MM.1S (cell line): ENCODE results near the gene MXI1.

Experiments
- DNase-seq: peaks from one replicate; pipeline ENCODE4 v3.0.0-alpha.2; 2015
- H2AFZ ChIP-seq: fragments of 300-600 bp; sonication (generic); 2 replicates; pipeline ENCODE4 v1.6.0; 2016; ENCODE audit warnings: antibody characterized with exemption, low read length
- H3F3A ChIP-seq: fragments of 300-600 bp; sonication (generic); 2 replicates; pipeline ENCODE4 v1.6.1; 2016; ENCODE audit warnings: mild to moderate bottlenecking, antibody characterized with exemption, low read length, moderate library complexity, mixed read lengths; ENCODE audit not compliant: insufficient read depth
- H3K27ac ChIP-seq: fragments of 300-600 bp; sonication (generic); 2 replicates; pipeline ENCODE4 v1.5.1; 2016; ENCODE audit warnings: mild to moderate bottlenecking, low read length
- H3K27me3 ChIP-seq: fragments of 300-600 bp; sonication (generic); replicated peaks from 2 replicates; pipeline ENCODE4 v1.6.0; 2016; ENCODE audit warnings: low read length; ENCODE audit not compliant: insufficient read depth
- H3K36me3 ChIP-seq: fragments of 300-600 bp; sonication (generic); replicated peaks from 2 replicates; pipeline ENCODE4 v1.6.1; 2016; ENCODE audit warnings: mild to moderate bottlenecking, low read length, mixed read lengths; ENCODE audit not compliant: insufficient read depth
- H3K4me1 ChIP-seq: fragments of 300-600 bp; sonication (generic); 2 replicates; pipeline ENCODE4 v1.6.1; 2016; ENCODE audit warnings: low read length, mixed read lengths
- H3K4me2 ChIP-seq: fragments of 300-600 bp; sonication (generic); 2 replicates; pipeline ENCODE4 v1.6.0; 2016; ENCODE audit warnings: low read depth, low read length
- H3K4me3 ChIP-seq: fragments of 300-600 bp; sonication (generic); 2 replicates; pipeline ENCODE4 v1.5.1; 2016; ENCODE audit warnings: low read length, mixed read lengths
- H3K79me2 ChIP-seq: fragments of 300-600 bp; sonication (generic); 2 replicates; pipeline ENCODE4 v1.6.1; 2016; ENCODE audit warnings: mixed run types, low read length, mixed read lengths
- H3K9ac ChIP-seq: fragments of 300-600 bp; sonication (generic); 2 replicates; pipeline ENCODE4 v1.6.1; 2016; ENCODE audit warnings: low read length, mixed read lengths
- H3K9me2 ChIP-seq: fragments of 300-600 bp; sonication (generic); replicated peaks from 2 replicates; pipeline ENCODE4 v1.6.1; 2016; ENCODE audit warnings: mild to moderate bottlenecking, low read length, mixed read lengths; ENCODE audit not compliant: insufficient read depth
- H3K9me3 ChIP-seq: fragments of 300-600 bp; sonication (generic); replicated peaks from 2 replicates; pipeline ENCODE4 v1.6.1; 2016; ENCODE audit warnings: mild to moderate bottlenecking, low read length, mixed read lengths; ENCODE audit not compliant: insufficient read depth
- H4K20me1 ChIP-seq: fragments of 300-600 bp; sonication (generic); 2 replicates; pipeline ENCODE4 v1.6.1; 2016; ENCODE audit warnings: mild to moderate bottlenecking, low read length, moderate library complexity, mixed read lengths; ENCODE audit not compliant: insufficient read depth
- EZH2 ChIP-seq: fragments of 300-600 bp; sonication (generic); optimal IDR thresholded peaks from 2 replicates; pipeline ENCODE3; 2017; ENCODE audit warnings: low read depth, mild to moderate bottlenecking, antibody characterized with exemption, low read length, mixed read lengths
- EZH2phosphoT487 ChIP-seq: fragments of 300-600 bp; sonication (generic); IDR thresholded peaks from 2 replicates; pipeline ENCODE4 v1.6.1; 2018; ENCODE audit warnings: antibody characterized with exemption, low read length
- TF ChIP-seq, protein P1 (sequence below): fragments of 300-600 bp; sonication (generic); IDR thresholded peaks from 2 replicates; pipeline ENCODE4 v1.5.1; 2016; ENCODE audit warnings: antibody characterized with exemption, low read length, mixed read lengths

The MXI1 gene

DNA sequence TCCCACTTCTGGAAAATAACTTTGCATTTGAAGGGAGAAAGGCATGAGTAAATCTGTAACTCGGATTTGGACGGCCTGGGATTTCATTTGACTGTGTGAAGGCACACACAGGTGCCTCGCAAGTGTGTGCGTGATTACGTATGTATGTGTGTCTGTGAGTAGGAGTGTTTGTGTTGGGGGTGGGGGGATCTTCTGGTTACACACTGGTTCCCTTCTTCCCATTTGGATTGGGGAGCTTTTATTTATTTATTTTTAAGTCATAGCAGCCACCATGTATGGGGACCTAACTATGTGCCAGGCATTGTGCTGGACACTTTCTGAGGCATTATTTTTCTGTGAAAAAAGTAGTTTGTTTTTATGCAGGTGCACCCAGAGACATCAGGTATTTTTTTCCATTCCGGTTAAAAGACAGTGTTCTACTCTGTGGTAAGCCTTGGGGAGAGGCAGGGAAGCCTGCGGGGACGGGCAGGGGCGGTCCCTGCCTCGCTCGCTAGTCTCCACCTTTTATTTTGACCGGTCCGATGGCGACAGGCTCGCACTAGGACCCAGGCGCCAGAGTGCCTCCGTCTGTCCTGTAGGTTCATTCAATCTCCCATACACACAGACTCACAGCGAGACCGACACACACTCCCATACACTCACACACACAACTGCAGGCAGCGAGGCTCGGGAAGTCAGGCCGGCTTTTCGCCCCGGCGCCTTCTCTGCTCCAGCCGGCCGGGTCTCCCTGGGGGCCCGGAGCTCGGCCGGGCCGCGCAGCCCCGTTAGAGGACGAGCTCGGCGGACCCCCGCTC is at the start of gene MXI1:
Gene MXI1, plus strand, starts transcription at position 595 of the 794 bp plus-strand sequence. CDS start 204 bp downstream, outside the sequence.
- no peaks in the 10 kb centered on the region for H3K27me3 ChIP-seq
- peak within 1 kb of the TSS; percentile 68 for H3K9ac ChIP-seq
- peak; percentile 88 for DNase-seq
- H3K9me2 ChIP-seq = no peaks in the 10 kb centered on the region
- H3K4me3 ChIP-seq = peak within 1 kb of the TSS; percentile 71
- peaks cover 10% of the 10 kb centered on the region; the same call in 1 of the 2 replicates for H3K4me1 ChIP-seq
- peak within 1 kb of the TSS; percentile 75 for H2AFZ ChIP-seq
- H3K79me2 ChIP-seq = peaks cover 5% of the 10 kb centered on the region
- H3K4me2 ChIP-seq = peak within 1 kb of the TSS; percentile 79
- no peaks in the 10 kb centered on the region for H4K20me1 ChIP-seq
- H3K27ac ChIP-seq = peak within 1 kb of the TSS; percentile 52; the same call in 1 of the 2 replicates
- peaks cover 32% of the 10 kb centered on the region for H3F3A ChIP-seq
- H3K9me3 ChIP-seq = no peaks in the 10 kb centered on the region
- TF ChIP-seq, protein P1, sequence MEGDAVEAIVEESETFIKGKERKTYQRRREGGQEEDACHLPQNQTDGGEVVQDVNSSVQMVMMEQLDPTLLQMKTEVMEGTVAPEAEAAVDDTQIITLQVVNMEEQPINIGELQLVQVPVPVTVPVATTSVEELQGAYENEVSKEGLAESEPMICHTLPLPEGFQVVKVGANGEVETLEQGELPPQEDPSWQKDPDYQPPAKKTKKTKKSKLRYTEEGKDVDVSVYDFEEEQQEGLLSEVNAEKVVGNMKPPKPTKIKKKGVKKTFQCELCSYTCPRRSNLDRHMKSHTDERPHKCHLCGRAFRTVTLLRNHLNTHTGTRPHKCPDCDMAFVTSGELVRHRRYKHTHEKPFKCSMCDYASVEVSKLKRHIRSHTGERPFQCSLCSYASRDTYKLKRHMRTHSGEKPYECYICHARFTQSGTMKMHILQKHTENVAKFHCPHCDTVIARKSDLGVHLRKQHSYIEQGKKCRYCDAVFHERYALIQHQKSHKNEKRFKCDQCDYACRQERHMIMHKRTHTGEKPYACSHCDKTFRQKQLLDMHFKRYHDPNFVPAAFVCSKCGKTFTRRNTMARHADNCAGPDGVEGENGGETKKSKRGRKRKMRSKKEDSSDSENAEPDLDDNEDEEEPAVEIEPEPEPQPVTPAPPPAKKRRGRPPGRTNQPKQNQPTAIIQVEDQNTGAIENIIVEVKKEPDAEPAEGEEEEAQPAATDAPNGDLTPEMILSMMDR = no peak
- TF ChIP-seq EZH2 (no peak), EZH2phosphoT487 (no peak)
- H3K36me3 ChIP-seq = no peaks in the 10 kb centered on the region

DNA sequence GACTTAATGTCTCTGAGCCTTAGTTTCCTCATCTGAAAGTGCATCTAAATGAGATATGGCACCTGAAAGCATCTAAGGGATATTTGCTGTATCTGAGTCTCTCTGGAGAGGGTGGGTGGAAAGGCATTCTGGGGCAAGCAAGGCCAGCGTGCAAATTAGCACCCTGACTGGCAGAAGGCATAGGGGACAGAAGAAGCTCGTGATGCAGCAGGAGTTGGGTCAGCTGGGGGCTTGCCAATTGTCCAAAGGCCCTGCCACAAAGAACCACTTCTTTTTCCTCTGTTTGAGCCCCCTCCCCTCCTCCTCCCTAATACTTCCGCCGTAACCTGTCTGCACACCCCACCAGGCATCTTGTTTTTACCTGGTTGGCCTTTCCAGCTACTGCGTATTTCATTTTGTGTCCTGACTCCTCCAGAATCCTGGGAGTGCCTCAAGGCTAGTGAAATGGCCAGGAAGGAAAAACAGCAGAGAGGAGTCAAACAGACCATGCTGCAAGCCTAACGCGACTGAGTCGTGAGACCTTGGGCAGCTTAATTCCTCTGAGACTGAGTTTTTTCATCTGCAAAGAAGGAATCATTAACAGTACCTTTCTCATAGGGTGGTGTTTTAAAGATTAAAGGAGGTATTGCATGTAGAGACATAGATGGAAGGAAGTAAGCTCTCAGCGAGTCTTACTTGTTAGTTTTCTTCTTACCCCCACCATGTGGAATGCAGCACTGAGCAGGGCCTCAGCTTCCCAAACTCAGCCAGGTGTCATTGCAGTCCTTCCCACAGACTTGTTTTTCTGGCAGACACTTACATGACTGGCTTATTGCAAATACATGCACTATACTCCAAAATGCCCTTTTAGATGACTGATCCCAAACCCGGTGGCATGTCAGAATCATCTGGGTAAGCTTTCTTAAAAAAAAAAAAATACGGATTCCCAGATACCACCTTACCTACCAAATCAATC is 49.1 kb upstream of the MXI1 start:
- no peaks in the 10 kb centered on the region for H3K4me1 ChIP-seq
- TF ChIP-seq, protein P1 = no peak
- TF ChIP-seq EZH2 = no peak
- TF ChIP-seq EZH2phosphoT487 = no peak
- H3K36me3 ChIP-seq = no peaks in the 10 kb centered on the region
- no peaks in the 10 kb centered on the region for H4K20me1 ChIP-seq
- no peaks in the 10 kb centered on the region for H3K9me3 ChIP-seq
- H3K4me2 ChIP-seq = no peak overlapping the region
- no peak for DNase-seq
- no peaks in the 10 kb centered on the region for H3K9me2 ChIP-seq
- H3K79me2 ChIP-seq = no peaks in the 10 kb centered on the region
- H3K9ac ChIP-seq = no peak overlapping the region
- no peak overlapping the region for H3K4me3 ChIP-seq
- H3K27ac ChIP-seq = no peak overlapping the region
- no peaks in the 10 kb centered on the region for H3K27me3 ChIP-seq
- no peak overlapping the region for H2AFZ ChIP-seq
- H3F3A ChIP-seq = no peaks in the 10 kb centered on the region

DNA sequence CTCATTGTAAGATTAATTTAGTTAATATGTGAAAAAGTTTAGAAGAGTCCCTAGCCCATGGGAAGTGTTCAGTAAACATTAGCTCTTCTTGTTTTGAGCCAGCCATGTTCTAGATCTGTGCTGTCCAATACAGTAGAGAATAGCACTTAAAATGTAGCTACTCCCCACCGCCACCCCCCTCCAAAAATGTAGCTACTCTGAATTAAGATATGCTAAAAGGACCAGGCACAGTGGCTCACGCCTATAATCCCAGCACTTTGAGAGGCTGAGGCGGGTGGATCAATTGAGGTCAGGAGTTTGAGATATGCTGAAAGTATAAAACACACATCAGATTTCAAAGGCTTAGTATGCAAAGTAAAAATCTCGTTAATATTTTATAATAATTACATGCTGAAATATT is 47.3 kb upstream of the MXI1 start:
- Histone ChIP-seq H3K27ac (no peak overlapping the region), H2AFZ (no peak overlapping the region), H3K27me3 (no peaks in the 10 kb centered on the region), H3K9me3 (no peaks in the 10 kb centered on the region), H3K9me2 (no peaks in the 10 kb centered on the region), H3K4me3 (no peak overlapping the region), H3K4me1 (no peaks in the 10 kb centered on the region), H3K9ac (no peak overlapping the region), H3K4me2 (no peak overlapping the region), H3K36me3 (no peaks in the 10 kb centered on the region), H4K20me1 (no peaks in the 10 kb centered on the region), H3F3A (no peaks in the 10 kb centered on the region), H3K79me2 (no peaks in the 10 kb centered on the region)
- no peak for DNase-seq
- no peak for TF ChIP-seq EZH2phosphoT487
